Mesothelial cell of epicardium (in vitro differentiated cells): ENCODE results near the gene FKBP2. TPM values are rescaled to one million over a fixed set of nuclear protein-coding genes. Genes with fewer than 3 reads are reported as not detected.

Source experiments
- DNase-seq, 2 experiments: peaks; one replicate each; pipeline ENCODE4 v3.0.0; 2021; ENCODE audit warnings: low spot score in 2 of 2; ENCODE audit not compliant: unreplicated experiment in 2 of 2
- H3K27ac Mint-ChIP-seq: 2 replicates; pipeline ENCODE4 v1.8.0; 2021; ENCODE audit warnings: mixed read lengths
- H3K27me3 Mint-ChIP-seq: 2 replicates; pipeline ENCODE4 v1.8.0; 2021; ENCODE audit warnings: low read depth, mixed read lengths
- H3K36me3 Mint-ChIP-seq: 2 replicates; pipeline ENCODE4 v1.8.0; 2021; ENCODE audit warnings: mixed read lengths
- H3K4me1 Mint-ChIP-seq: 2 replicates; pipeline ENCODE4 v1.8.0; 2021; ENCODE audit warnings: mixed read lengths
- H3K4me3 Mint-ChIP-seq: 2 replicates; pipeline ENCODE4 v1.8.0; 2021; ENCODE audit warnings: mild to moderate bottlenecking, moderate library complexity, mixed read lengths
- H3K9me3 Mint-ChIP-seq: 2 replicates; pipeline ENCODE4 v1.8.0; 2021; ENCODE audit warnings: mixed read lengths
- CTCF ChIP-seq: fragments of 200-600 bp; sonication (generic); IDR thresholded peaks from one replicate; pipeline ENCODE4 v1.5.0; 2021; ENCODE audit warnings: antibody characterized with exemption; ENCODE audit not compliant: unreplicated experiment
- total RNA-seq: library from RNA; stranded (reverse); gene quantifications from 3 replicates; pipeline ENCODE4 v1.2.1, GENCODE V29; 2021

The FKBP2 gene
- total RNA-seq, 1 donor from 2014 or later, result 36.4 TPM

- Mint-ChIP-seq H3K36me3 (peaks cover 27% of the 10 kb centered on the region), H3K9me3 (no peaks in the 10 kb centered on the region), H3K27me3 (no peaks in the 10 kb centered on the region), H3K4me3 (no peak overlapping the region), H3K27ac (no peak overlapping the region), H3K4me1 (peaks cover 2% of the 10 kb centered on the region)
- no peak for TF ChIP-seq CTCF
- no peak for DNase-seq
These were observed 18.1 kb downstream of the FKBP2 start for GRCh38 chr11:64258946-64259532.

GRCh38 chr11:64259533-64260067, 18.7 kb downstream of the FKBP2 start:
- H3K36me3 Mint-ChIP-seq, result peaks cover 27% of the 10 kb centered on the region
- no peak for DNase-seq
- no peak for TF ChIP-seq CTCF
- no peak overlapping the region for H3K4me3 Mint-ChIP-seq
- no peak overlapping the region for H3K27ac Mint-ChIP-seq
- no peaks in the 10 kb centered on the region for H3K9me3 Mint-ChIP-seq
- no peaks in the 10 kb centered on the region for H3K27me3 Mint-ChIP-seq
- H3K4me1 Mint-ChIP-seq, result peaks cover 7% of the 10 kb centered on the region

- H3K9me3 Mint-ChIP-seq, result no peaks in the 10 kb centered on the region
- DNase-seq, result no peak
- H3K27me3 Mint-ChIP-seq, result no peaks in the 10 kb centered on the region
- no peak for TF ChIP-seq CTCF
- H3K4me3 Mint-ChIP-seq, result no peak overlapping the region
- no peak overlapping the region for H3K27ac Mint-ChIP-seq
- H3K4me1 Mint-ChIP-seq, result peaks cover 9% of the 10 kb centered on the region
- peaks cover 27% of the 10 kb centered on the region for H3K36me3 Mint-ChIP-seq
These were observed 19.3 kb downstream of the FKBP2 start for GRCh38 chr11:64260147-64260708.

- no peak overlapping the region for H3K27ac Mint-ChIP-seq
- no peak for DNase-seq
- no peak for TF ChIP-seq CTCF
- peaks cover 9% of the 10 kb centered on the region for H3K4me1 Mint-ChIP-seq
- H3K4me3 Mint-ChIP-seq, result no peak overlapping the region
- peaks cover 29% of the 10 kb centered on the region for H3K36me3 Mint-ChIP-seq
- no peaks in the 10 kb centered on the region for H3K27me3 Mint-ChIP-seq
- no peaks in the 10 kb centered on the region for H3K9me3 Mint-ChIP-seq
These were observed 20.7 kb downstream of the FKBP2 start for GRCh38 chr11:64261556-64262080.

- DNase-seq, result no peak
- Mint-ChIP-seq H3K9me3 (no peaks in the 10 kb centered on the region), H3K4me1 (peaks cover 9% of the 10 kb centered on the region), H3K27me3 (no peaks in the 10 kb centered on the region), H3K27ac (no peak overlapping the region), H3K4me3 (no peak overlapping the region), H3K36me3 (peaks cover 29% of the 10 kb centered on the region)
- TF ChIP-seq CTCF, result no peak
These were observed 21.5 kb downstream of the FKBP2 start for GRCh38 chr11:64262271-64263002.
